Measurements from ENCODE around the gene VPS13D.

Gene VPS13D

DNA sequence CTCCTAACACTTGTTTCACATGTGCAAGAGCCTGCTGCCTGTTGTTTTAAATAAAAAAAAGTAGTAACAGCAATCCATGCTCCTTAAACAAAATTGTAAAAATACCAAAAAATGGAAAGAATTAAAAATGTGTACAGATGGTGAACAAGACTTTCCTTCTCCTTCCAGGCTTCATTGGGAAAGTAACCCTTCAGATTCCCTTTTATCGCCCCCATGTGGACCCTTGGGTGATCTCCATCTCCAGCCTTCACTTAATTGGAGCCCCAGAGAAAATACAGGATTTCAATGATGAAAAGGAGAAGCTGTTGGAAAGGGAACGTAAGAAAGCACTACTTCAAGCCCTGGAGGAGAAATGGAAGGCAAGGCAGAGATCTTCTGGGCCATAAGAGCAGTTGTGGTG is 14.2 kb downstream of the VPS13D start:
- FAIRE-seq: no peak

DNA sequence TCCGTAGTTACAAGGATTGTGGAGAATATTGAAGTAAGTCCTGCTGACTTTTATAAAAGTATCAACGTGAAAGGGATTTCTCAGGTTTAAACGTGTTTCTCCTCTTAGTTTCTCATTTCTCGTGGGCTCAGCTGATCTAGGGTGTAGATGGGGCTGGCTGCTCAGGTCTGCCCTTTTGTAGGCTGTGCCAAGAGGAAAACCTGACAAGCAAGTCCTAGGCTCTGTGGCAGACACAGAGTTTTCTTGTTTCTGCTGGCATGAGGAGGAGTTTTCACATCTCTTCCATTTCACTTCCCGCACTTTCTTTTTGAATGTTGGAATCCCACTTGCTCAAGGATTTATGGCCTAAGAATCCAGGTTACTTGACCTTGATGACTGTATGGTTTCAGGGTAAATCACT is 14.8 kb downstream of the VPS13D start:
- no peak for FAIRE-seq

DNA sequence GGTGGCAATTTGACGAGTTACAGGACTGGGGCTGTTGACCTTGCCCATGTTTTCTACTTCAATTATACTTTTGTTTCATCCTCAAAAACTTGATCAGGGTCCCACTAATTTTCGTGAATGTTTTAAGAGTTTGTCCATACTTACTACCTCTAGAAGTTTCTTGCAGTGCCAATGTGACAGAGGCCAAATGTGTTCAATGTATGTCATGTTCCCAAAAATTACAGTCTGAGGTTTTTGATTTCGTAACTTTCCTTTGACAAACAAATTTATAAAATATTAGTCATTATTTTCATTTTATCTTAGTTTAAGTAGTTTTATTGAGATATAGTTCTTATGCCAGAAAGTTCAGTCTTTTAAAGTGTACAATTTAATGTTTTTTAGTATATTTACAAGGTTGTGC is 15.3 kb downstream of the VPS13D start:
- FAIRE-seq: no peak

DNA sequence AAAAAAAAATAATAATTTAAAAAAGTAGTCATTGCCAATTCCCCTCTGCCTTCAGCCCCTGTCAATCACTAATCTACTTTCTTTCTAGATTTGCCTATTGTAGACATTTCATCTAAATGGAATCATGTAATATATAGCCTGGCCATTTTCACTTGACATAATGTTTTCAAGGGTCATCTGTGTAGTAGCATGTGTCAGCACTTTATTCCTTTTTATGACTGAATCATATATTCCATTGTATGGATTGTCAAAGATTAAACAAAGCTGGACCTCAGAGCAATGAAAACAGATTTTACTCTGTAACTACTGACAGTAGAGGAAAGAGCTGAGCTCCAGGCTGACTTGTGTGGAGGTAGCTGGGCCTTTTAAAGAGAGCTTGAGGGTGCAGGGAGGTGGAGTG is 15.9 kb downstream of the VPS13D start:
- no peak for FAIRE-seq

DNA sequence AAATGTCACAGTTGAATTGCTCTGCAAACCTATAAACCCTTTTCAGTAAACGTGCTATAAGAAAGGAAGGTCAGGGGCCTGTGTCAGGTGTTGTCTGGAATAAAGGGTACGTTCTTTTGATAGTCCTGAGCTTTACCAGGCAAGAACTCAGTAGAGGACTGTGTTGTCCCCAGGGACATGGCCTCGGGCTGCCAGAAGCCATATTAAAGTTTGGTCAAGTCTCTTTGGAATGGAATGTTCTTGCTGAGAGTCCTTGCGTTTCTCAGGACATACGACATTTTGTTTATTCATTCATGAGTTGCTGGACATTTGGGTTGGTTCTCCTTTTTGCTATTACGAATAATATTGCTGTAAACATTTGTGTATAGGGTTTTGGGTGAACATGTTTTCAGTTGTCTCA is 16.8 kb downstream of the VPS13D start:
- FAIRE-seq: no peak

DNA sequence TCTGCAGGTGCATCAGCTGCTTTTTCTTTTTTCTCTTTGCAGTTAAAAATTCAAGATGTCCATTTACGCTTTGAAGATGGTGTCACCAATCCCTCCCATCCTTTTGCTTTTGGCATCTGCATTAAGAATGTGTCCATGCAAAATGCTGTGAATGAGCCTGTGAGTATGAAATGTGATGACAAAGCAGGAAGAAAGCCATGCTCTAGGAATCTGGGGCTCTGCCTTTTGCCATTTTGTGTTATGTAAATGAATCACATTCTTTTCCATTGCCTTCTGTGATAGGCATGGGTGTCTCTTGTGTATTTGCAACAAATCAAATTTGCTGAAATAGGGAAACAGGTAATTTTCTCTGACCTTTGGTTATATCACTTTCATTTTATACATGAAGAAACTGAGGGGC is 19.4 kb downstream of the VPS13D start:
- no peak for FAIRE-seq

DNA sequence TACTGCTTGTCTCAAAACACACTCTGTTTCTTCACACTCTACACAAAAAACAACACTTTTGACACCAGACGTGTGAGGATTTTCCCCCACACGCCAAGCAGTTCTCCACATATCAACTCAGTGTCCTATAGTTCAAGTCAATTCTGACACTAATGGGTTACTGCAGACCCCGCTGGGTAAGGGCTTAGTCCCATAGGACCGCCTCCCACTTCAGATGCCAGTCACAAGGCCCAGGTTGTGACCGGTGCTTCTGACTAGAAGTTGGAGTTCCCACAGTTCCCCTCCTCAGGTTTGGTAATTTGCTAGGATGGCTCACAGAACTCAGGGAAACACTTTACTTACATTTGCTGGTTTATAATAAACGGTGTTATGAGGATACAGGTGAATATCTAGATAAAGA is 19.9 kb downstream of the VPS13D start:
- FAIRE-seq: no peak

DNA sequence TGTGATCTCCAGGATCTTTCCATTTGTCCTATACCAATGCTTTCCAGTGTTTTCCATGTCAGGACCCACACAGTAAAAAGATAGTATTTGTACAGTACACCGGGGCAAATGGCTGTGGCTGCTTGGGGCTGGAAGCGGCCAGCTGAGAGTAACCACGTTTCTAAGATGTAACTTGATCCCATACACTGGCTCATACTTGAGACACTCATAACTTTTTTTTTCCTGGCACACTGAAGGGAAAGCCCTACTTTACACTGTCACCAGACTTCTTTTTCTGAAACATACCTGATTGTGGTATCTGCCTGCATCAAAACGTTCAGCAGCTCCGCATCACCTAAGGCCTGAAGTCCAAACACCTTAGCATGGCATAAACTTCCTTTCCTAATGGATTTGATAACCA is 21.6 kb downstream of the VPS13D start:
- no peak for FAIRE-seq

DNA sequence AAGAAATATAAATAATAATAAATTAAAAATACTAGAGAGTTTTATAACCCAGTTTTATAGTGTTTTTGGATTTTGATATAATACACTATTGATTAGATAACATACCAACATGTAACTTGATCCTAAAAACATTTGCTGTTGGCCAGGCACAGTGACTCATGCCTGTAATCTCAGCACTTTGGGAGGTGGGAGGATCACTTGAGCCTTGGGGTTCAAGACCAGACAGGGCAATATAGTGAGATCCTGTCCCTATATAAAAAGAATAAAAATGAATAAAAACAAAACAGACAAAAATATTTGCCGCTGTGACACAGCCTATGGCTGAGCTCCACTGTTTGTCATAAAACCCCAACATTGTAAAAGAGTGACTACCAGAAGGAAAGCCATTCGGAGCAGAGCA is 26.1 kb downstream of the VPS13D start:
- FAIRE-seq: no peak

DNA sequence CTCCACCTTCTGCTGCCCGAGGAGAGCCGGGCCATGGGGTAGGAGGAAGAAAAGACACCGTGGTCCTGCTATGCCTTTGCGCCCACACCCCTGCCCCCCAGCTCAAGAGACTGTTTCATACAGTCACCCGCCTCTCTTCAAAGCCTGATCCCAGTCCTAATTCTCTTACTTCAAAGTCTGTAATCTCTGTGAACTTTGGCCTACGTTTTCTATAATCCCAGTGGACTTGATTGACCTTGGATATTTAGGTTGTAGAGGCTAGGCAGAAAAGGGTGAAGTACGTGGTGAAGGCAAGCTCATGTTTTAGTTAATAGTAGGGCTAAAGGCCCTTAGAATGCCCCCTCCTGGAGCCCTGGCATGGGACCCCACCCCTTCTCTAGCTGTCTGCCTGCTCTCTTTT is 28.4 kb downstream of the VPS13D start:
- FAIRE-seq: no peak

DNA sequence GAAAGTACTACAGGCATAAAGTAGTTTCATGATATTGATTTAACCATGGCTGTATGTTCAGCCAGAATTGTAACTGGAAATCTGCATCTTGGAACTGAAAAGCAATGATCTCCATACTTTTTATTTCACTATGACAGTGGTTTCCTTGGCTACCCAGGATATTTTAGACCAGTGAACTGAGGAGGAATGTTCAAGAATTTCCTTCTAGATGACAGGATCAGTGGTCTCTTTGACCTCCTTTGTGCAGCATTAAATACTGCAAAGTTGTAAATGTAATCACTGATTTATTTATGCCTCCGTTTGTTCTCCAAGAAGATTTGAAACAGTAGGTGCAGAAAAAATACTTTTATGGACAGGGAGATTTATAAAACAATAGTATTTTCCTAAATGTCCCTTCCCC is 39.5 kb downstream of the VPS13D start:
- FAIRE-seq: no peak

DNA sequence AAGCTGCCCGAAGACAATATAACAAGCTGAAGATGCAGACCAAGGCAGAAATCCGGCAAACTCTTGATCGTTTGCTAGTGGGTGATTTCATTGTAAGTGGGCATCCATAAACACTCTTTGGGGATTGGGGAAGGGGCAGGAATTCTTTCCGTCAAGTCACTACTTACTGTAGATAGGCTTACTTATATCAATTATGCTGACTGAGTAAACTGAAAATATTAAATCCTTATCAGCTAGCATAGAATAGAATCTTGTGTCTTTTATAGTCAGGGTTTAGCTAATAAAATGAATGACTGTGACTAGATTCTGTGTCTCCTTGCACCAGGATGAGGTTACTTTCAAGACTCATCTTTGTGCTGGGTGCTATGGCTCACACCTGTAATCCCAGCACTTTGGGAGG is 41.2 kb downstream of the VPS13D start:
- no peak for FAIRE-seq

DNA sequence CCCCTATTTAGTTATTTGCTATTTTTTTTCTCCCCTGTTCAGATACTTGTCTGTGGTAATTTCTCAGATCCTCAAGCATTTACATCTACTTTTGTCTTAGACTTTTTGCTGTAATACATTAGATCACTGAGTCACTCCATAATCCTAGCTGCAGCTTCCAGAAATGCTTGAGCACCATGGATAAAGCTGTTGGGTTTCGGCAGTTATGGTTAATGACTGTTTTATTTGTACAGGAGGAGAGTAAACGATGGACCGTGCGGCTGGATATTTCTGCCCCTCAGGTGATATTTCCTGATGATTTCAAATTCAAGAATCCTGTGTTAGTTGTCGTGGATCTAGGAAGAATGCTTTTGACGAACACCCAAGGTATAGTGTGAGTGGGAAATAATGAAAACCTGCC is 42.9 kb downstream of the VPS13D start:
- FAIRE-seq: no peak

DNA sequence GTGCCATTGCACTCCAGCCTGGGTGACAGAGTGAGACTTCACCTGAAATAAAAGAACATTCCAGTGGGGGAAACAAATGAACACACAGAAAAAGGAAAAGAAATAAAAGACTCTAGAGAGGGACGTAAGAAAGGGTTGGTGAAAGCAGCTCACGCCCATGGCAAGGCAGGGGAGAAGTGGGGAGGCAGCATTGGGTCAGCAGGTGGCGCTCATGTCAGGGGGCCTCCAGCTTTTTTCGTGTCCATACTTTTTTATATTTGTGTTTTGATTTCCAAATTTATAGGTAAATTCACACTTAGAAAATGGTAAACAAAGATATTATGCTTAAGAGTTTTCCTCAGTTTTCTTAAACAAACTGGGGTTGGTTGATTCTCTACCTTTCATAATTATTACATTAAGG is 45.5 kb downstream of the VPS13D start:
- FAIRE-seq: no peak

DNA sequence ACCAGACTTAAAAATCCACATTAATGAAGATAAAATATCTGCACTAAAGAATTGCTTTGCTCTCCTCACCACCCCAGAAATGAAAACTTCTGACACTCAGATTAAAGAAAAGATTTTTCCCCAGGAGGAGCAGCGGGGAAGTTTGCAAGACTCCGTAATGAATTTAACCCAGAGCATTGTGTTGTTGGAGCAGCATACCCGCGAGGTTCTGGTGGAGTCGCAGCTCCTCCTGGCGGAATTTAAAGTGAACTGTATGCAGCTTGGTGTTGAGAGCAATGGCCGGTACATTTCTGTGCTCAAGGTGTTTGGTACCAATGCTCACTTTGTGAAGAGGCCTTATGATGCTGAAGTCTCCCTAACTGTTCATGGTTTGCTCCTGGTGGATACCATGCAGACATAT is 46.4 kb downstream of the VPS13D start:
- no peak for FAIRE-seq

DNA sequence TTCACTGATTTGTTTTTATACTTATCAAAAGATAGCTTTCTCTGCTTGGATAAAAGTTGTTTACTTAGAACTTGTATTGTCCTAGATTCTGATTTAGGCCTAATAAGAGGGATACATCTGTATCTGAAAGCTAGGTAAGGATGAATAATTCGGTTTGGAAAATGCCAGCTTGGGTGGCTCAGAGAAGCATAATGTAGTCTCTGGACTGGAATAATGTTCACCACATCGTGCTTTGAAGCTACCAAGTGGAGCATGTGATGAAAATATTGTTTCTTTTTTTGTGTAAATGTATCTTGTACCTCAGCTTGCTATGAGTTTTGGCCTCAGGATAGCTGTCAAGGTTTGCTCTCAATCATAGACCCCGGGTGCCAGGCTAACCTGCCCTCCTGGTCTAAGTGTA is 49.2 kb downstream of the VPS13D start:
- FAIRE-seq: no peak

DNA sequence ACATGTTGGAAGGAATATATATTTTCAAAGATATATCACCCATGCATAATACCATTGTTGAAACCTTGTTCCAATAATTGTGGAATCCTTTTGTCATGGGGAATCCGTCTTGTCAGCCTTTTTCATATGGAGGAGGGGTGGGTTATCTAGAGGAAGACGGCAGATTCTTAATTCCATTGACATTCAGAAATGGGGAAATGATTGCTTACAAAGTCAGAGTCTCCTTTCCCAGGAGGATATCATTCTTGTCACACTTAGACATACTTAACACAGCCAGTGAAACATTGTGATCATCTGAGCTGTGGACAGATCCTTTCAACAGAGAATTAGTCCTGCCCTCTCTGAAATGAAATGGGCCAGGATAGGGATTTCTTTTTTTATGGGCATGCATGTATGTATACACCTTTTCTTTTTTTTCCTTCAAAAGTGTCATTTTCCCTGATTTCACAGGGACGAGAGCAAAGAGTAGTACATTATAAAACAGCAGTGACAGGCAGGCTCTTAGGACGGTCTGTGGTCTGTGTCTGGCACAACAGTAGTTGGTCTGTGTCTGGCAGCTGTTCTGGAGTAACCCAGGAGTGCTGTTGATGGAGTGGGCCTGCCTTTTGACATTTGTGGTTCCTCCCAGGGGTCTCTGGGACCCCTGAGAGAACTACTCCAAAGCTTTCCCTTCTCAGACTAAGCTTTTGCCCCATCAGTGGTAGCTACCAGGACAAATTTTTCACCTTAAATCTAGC is 50.1 kb downstream of the VPS13D start:
- no peak for FAIRE-seq

DNA sequence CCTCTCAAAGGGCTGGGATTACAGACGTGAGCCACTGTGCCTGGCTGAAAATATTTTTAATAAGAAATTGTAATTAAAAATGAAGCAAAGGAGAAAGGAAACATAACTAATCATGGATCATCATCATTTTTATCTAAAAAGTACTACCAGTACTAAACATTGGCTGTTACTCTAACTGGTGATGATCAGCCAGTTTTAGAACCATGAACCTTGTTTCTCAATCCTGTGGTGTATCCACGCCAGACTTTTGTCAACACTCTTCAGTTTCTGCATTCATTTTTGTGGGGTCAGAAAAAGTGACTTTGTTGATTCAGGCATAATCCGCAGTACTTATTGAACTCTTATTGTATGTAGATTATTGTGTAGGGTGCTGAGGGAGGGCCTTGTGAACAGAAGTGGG is 52.3 kb downstream of the VPS13D start:
- no peak for FAIRE-seq

DNA sequence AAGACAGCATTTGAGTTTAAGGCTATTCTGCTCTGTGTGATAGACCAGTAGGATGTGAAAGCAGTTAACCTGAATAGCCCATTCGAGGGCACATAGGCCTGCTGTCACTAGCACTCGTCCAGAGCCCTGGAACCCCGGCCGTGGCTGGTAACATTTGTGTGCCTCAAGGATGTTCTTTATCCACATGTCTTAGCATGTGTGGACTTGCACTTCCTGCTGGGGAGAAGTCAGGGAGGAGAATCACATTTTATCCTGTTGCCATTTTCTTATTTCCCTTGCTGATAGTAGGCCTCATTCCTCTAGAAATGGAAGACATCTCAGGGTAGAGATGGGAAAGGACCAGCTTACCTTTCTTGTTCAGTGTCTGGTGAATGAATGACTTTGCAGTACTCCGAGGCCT is 54.7 kb downstream of the VPS13D start:
- FAIRE-seq: no peak

DNA sequence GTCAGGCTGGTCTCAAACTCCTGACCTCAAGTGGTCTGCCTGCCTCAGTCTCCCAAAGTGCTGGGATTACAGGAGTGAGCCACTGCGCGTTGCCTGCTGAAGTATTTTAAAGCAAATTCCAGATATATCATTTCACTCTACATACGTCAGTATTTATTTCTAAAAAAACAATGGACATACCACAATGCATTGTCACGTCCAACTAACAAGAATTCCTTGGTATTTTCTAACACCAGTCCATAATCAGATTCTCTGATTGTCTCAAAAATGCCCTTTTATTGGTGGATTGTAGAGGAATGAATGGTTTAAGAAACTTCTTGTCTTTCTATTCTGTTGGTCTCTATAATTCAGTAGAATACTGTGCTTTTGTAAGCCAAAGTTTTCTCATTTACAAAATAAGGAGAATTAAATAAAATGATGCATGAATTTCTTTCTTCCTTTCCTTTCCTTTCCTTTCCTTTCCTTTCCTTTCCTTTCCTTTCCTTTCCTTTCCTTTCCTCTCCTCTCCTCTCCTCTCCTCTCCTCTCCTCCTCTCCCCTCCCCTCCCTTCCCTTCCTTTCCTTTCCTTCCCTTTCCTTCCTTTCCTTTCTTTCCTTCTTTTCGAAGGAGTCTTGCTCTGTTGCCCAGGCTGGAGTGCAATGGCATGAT is 55.8 kb downstream of the VPS13D start:
- FAIRE-seq: no peak

DNA sequence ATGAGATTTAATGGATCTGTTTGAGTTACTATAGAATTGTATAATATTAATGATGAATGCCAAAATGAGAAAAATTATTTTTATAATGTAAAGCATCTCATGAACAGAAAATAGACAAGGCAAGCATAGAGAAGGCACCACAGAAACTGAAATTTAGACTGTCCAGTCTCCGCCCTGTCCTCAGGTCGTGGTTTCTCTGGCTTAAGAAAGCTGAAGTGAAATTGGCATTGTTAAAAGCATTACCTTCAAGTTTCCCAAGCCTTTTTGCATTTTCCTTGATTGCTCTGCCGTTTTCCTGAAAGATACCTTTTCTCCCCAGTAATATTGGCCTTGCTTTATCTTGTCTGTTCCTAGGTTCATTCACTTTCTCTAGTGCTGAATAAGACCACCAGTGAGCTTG is 58.0 kb downstream of the VPS13D start:
- no peak for FAIRE-seq

DNA sequence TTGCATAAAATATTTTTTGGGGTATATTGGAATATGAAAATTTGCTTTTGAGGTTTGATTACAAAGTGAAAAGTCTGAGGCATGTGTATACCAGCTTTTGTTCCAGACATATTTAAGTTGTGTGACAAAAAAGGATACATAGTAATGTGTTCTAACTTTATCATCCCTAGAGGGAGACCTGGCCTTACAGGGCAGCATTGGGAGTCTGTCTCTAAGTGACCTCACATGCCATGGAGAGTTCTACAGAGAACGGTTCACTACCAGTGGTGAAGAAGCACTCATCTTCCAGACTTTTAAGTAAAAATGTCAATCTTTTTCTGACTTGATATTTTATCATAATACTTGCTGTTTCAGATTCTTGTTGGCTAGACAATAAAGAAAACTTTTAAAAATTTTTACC is 61.0 kb downstream of the VPS13D start:
- FAIRE-seq: no peak

DNA sequence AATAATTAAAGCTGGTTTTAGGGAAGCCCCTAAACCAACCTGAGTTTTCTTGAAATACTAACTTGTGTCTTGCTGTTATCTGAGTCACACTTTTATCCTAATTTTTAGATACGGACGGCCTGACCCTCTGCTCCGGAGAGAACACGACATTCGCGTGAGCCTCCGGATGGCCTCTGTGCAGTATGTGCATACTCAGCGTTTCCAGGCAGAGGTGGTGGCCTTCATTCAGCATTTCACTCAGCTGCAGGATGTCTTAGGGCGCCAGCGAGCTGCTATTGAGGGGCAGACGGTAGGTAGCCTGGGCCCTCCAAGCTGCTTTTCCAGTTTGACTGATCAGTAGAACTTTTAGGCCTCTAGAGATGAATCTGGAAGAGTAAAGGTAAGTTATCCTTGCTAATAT is 63.6 kb downstream of the VPS13D start:
- FAIRE-seq: no peak

DNA sequence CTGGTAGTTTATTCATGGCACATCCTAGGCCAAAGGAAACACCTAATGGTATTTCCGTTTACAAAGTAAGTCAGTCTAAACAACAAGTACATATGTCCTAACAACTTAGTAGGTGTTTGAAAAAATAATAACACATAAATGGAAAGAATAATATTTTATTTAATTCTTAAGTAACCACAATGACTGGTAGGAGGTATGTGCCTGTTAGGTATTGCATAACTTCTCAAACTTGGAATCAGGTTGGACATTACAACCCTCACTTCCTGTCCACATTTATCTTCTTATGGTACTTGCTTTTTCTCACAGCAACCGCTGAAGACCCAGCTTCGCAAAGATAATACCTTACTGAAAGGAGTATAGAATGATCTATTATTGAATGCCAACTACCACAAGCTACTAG is 64.2 kb downstream of the VPS13D start:
- no peak for FAIRE-seq

DNA sequence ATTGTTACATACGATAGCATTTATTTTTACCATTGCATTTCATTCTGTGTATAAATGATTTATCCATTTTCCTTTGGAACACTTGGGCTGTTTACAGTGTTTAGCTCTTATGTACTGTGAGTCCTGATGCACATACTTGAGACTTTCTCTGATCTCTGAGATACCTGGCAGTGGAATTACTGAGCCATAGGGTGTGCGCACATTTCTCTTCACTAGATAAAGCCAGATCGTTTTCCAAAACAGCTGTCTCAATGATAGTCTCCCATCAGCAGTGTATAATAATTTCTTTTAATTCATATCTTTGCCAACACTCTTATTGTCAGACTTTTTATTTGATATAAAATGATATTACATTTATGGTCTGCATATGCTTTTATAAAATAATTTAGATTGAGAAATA is 66.2 kb downstream of the VPS13D start:
- no peak for FAIRE-seq
